Peyer's patch (tissue), 4 donors: Measurements from ENCODE around the gene MAN1C1. TPM values are rescaled to one million over a fixed set of nuclear protein-coding genes. Genes with fewer than 3 reads are reported as not detected.

Source experiments
- DNase-seq, 3 donors: peaks; one replicate each; pipeline ENCODE4 v3.0.0-alpha.2; 2017 to 2019
- H3K27ac ChIP-seq, 4 donors: fragments of 200-600 bp; sonication (generic); one replicate each; pipeline ENCODE4 v1.5.1; 2016 to 2019
- H3K27me3 ChIP-seq, 2 donors: fragments of 200-600 bp; sonication (generic); one replicate each; pipeline ENCODE4 v1.5.1; 2019
- H3K36me3 ChIP-seq, 3 donors: fragments of 200-600 bp; sonication (generic); one replicate each; pipeline ENCODE4 v1.5.1; 2016 to 2019
- H3K4me1 ChIP-seq, 4 donors: fragments of 200-600 bp; sonication (generic); one replicate each; pipeline ENCODE4 v1.5.1; 2016 to 2019
- H3K4me3 ChIP-seq, 4 donors: fragments of 200-600 bp; sonication (generic); 1 replicate in 3 of 4; 2 replicates in 1 of 4; pipeline ENCODE4 v1.5.1; 2016 to 2019; ENCODE audit warnings: mild to moderate bottlenecking in 1 of 4
- H3K9me3 ChIP-seq, 4 donors: fragments of 200-600 bp; sonication (generic); one replicate each; pipeline ENCODE4 v1.5.1; 2016 to 2019; ENCODE audit warnings: mild to moderate bottlenecking in 1 of 4
- CTCF ChIP-seq, 6 experiments: fragments of 450-650 bp in 4 of 6; fragments of 200-600 bp in 2 of 6; sonication (generic) in 1 of 6; IDR thresholded peaks; one replicate each; pipeline ENCODE4 v1.5.1; 2017 to 2019; ENCODE audit warnings: antibody characterized with exemption in 6 of 6, mild to moderate bottlenecking in 3 of 6, moderate library complexity in 1 of 6
- POLR2A ChIP-seq, 2 donors: fragments of 450-650 bp; IDR thresholded peaks; one replicate each; pipeline ENCODE4 v1.5.1; 2017; ENCODE audit warnings: antibody characterized with exemption in 2 of 2, mild to moderate bottlenecking in 2 of 2, moderate library complexity in 2 of 2
- total RNA-seq, 4 donors: library from RNA; depleted of rRNA; stranded (reverse); fragments of >200 nt; gene quantifications; one replicate each; pipeline ENCODE4 v1.1.0, GENCODE V29; 2016

The MAN1C1 gene
- total RNA-seq, 4 donors from 2014 or later = 2.3 to 10.7 (median 6.7) TPM

GRCh38 chr1:25640646-25641328 is 24.2 kb downstream of the MAN1C1 start:
- H3K27me3 ChIP-seq = no peaks in the 10 kb centered on the region
- peaks cover 0 to 5% (median 2%) of the 10 kb centered on the region in 4 donors for H3K4me1 ChIP-seq
- no peak overlapping the region for H3K4me3 ChIP-seq
- TF ChIP-seq CTCF (IDR thresholded peaks at IDR 0.05) = no peak
- no peak for TF ChIP-seq POLR2A (IDR thresholded peaks at IDR 0.05)
- H3K27ac ChIP-seq = peak overlapping the region in 1 of 4 donors; percentile 2
- peaks cover 0 to 7% (median 0%) of the 10 kb centered on the region in 4 donors for H3K9me3 ChIP-seq
- DNase-seq = no peak
- H3K36me3 ChIP-seq = peaks cover 0 to 2% (median 0%) of the 10 kb centered on the region in 3 donors

- Histone ChIP-seq H3K4me1 (peaks cover 0 to 5% (median 2%) of the 10 kb centered on the region in 4 donors), H3K4me3 (no peak overlapping the region), H3K27me3 (no peaks in the 10 kb centered on the region), H3K9me3 (peaks cover 0 to 3% (median 0%) of the 10 kb centered on the region in 4 donors), H3K36me3 (peaks cover 0 to 6% (median 0%) of the 10 kb centered on the region in 3 donors), H3K27ac (peak overlapping the region in 1 of 4 donors; percentile 2)
- DNase-seq = no peak
- TF ChIP-seq POLR2A (IDR thresholded peaks at IDR 0.05) (no peak), CTCF (IDR thresholded peaks at IDR 0.05) (no peak)
These were observed 24.7 kb downstream of the MAN1C1 start for GRCh38 chr1:25641329-25641725.

- DNase-seq = no peak
- Histone ChIP-seq H3K36me3 (peaks cover 0 to 6% (median 0%) of the 10 kb centered on the region in 3 donors), H3K9me3 (peaks cover 0 to 3% (median 0%) of the 10 kb centered on the region in 4 donors), H3K4me1 (peaks cover 0 to 5% (median 2%) of the 10 kb centered on the region in 4 donors), H3K27ac (peak overlapping the region; percentile 8 to 56 (median 38)), H3K4me3 (no peak overlapping the region), H3K27me3 (no peaks in the 10 kb centered on the region)
- TF ChIP-seq CTCF (IDR thresholded peaks at IDR 0.05) (no peak), POLR2A (IDR thresholded peaks at IDR 0.05) (no peak)
These were observed 25.5 kb downstream of the MAN1C1 start for GRCh38 chr1:25641931-25642573.

GRCh38 chr1:25642574-25643108 is 26.1 kb downstream of the MAN1C1 start:
- peak in 2 of 3 donors; percentile 73 to 82 for DNase-seq
- Histone ChIP-seq H3K27ac (peak overlapping the region; percentile 8 to 61 (median 38)), H3K4me1 (peaks cover 0 to 5% (median 2%) of the 10 kb centered on the region in 4 donors), H3K9me3 (peaks cover 0 to 3% (median 0%) of the 10 kb centered on the region in 4 donors), H3K27me3 (no peaks in the 10 kb centered on the region), H3K4me3 (no peak overlapping the region), H3K36me3 (peaks cover 0 to 6% (median 0%) of the 10 kb centered on the region in 3 donors)
- TF ChIP-seq CTCF (IDR thresholded peaks at IDR 0.05) (no peak), POLR2A (IDR thresholded peaks at IDR 0.05) (no peak)

- Histone ChIP-seq H3K27ac (no peak overlapping the region), H3K4me1 (peaks cover 0 to 5% (median 2%) of the 10 kb centered on the region in 4 donors), H3K4me3 (no peak overlapping the region), H3K9me3 (no peaks in the 10 kb centered on the region), H3K27me3 (no peaks in the 10 kb centered on the region), H3K36me3 (peaks cover 0 to 6% (median 0%) of the 10 kb centered on the region in 3 donors)
- no peak for TF ChIP-seq CTCF (IDR thresholded peaks at IDR 0.05)
- no peak for TF ChIP-seq POLR2A (IDR thresholded peaks at IDR 0.05)
- DNase-seq = no peak
These were observed 27.3 kb downstream of the MAN1C1 start for GRCh38 chr1:25643929-25644328.
